HL-60 (cell line): ENCODE measurements around the gene SYNGR1.

Experiments
- DNase-seq, 2 experiments: peaks; one replicate each; pipeline ENCODE4 v3.0.0-alpha.2; 2010 to 2020; ENCODE audit warnings: low read depth in 1 of 2, low spot score in 1 of 2
- H3K27ac ChIP-seq: fragments of 250-450 bp; sonication (Bioruptor Pico); replicated peaks from 2 replicates; pipeline ENCODE4 v1.5.1; 2020; ENCODE audit warnings: mild to moderate bottlenecking, moderate library complexity
- H3K27me3 ChIP-seq: fragments of 250-450 bp; sonication (Bioruptor Pico); 2 replicates; pipeline ENCODE4 v1.5.1; 2021; ENCODE audit warnings: mild to moderate bottlenecking, moderate library complexity; ENCODE audit not compliant: insufficient read depth, poor library complexity, severe bottlenecking
- H3K4me3 ChIP-seq: replicated peaks from 2 replicates; pipeline ENCODE4 v1.5.1; 2011; ENCODE audit warnings: mild to moderate bottlenecking, control low read depth, low read length; ENCODE audit not compliant: insufficient read depth
- GABPA ChIP-seq: IDR thresholded peaks from 2 replicates; pipeline ENCODE4 v1.6.1; 2012; ENCODE audit warnings: low read depth
- POLR2AphosphoS5 ChIP-seq: IDR thresholded peaks from 2 replicates; pipeline ENCODE4 v1.6.1; 2012; ENCODE audit warnings: low read depth
- SPI1 ChIP-seq: IDR thresholded peaks from 2 replicates; pipeline ENCODE4 v1.6.1; 2012; ENCODE audit warnings: low read depth, mild to moderate bottlenecking, borderline replicate concordance
- TF ChIP-seq, protein P1 (sequence below): IDR thresholded peaks from one replicate; pipeline ENCODE4 v1.5.1; 2011; ENCODE audit warnings: low read length, control low read depth, inconsistent platforms; ENCODE audit not compliant: insufficient read depth
- TF ChIP-seq, protein P2 (sequence below): IDR thresholded peaks from 2 replicates; pipeline ENCODE4 v1.6.1; 2012; ENCODE audit warnings: low read depth; ENCODE audit not compliant: insufficient replicate concordance

SYNGR1 gene

DNA sequence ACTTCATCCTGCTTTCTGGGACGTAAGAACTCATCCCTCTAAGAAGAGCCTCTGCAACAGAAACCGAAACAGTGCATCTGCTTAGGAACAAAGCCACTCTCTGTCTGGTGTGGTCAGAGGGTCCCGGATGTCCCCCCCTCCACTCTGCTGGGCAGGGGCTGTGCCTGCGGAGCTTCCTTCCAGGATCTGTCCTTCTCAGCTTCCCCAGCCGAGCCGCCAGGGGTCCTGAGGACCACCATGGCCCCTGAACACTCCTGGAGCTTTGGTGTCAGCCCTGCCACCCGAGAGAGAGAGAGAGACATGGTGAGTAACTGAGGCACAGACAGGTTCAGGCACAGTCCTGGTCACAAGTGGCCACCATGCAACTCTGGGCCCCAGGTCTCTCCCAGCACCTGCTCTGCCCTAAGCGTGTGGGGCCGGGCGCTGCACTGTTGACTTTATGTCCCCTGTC, 82.6 kb downstream of the SYNGR1 start:
- TF ChIP-seq, protein P1, sequence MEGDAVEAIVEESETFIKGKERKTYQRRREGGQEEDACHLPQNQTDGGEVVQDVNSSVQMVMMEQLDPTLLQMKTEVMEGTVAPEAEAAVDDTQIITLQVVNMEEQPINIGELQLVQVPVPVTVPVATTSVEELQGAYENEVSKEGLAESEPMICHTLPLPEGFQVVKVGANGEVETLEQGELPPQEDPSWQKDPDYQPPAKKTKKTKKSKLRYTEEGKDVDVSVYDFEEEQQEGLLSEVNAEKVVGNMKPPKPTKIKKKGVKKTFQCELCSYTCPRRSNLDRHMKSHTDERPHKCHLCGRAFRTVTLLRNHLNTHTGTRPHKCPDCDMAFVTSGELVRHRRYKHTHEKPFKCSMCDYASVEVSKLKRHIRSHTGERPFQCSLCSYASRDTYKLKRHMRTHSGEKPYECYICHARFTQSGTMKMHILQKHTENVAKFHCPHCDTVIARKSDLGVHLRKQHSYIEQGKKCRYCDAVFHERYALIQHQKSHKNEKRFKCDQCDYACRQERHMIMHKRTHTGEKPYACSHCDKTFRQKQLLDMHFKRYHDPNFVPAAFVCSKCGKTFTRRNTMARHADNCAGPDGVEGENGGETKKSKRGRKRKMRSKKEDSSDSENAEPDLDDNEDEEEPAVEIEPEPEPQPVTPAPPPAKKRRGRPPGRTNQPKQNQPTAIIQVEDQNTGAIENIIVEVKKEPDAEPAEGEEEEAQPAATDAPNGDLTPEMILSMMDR: no peak
- TF ChIP-seq GABPA (no peak), POLR2AphosphoS5 (no peak), SPI1 (no peak)
- TF ChIP-seq, protein P2, sequence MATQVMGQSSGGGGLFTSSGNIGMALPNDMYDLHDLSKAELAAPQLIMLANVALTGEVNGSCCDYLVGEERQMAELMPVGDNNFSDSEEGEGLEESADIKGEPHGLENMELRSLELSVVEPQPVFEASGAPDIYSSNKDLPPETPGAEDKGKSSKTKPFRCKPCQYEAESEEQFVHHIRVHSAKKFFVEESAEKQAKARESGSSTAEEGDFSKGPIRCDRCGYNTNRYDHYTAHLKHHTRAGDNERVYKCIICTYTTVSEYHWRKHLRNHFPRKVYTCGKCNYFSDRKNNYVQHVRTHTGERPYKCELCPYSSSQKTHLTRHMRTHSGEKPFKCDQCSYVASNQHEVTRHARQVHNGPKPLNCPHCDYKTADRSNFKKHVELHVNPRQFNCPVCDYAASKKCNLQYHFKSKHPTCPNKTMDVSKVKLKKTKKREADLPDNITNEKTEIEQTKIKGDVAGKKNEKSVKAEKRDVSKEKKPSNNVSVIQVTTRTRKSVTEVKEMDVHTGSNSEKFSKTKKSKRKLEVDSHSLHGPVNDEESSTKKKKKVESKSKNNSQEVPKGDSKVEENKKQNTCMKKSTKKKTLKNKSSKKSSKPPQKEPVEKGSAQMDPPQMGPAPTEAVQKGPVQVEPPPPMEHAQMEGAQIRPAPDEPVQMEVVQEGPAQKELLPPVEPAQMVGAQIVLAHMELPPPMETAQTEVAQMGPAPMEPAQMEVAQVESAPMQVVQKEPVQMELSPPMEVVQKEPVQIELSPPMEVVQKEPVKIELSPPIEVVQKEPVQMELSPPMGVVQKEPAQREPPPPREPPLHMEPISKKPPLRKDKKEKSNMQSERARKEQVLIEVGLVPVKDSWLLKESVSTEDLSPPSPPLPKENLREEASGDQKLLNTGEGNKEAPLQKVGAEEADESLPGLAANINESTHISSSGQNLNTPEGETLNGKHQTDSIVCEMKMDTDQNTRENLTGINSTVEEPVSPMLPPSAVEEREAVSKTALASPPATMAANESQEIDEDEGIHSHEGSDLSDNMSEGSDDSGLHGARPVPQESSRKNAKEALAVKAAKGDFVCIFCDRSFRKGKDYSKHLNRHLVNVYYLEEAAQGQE: no peak
- H3K27ac ChIP-seq: no peak overlapping the region

DNA sequence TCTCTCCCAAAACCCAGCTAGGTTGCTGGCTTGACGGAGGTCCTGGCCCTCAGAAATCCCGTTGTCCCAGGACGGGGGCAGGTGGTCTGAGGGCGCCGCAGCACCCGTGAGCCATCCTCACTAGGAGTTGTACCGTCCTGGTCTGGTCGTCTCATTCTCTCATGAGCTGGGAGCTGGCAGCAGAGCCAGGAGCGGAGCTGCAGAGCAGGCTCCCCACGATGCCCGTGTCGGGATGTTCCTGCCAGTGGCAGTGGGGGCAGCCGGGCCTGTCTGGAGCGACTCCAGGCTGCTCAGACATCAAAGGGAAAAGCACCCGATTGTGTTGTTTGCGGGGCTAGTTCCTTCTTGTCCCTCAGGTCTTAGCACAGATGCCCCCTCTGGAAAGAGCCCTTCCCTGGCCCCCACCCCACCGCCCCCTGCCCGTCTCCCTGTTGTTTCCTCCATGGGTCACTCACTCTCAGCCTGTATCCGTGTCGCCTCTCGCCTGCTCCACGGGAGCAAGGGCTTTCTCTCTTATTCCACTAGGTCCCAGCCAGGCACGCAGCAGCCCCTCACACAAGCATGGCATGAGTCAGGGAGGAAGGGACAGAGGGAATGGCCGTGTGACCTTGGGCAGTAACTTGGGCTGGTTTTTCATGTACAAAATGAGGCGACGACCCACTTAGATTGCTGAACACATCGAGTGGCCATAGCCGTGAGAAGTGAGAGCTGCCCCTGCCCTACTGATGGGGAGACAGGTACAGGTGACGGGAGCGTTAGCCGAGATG, 83.9 kb downstream of the SYNGR1 start:
- no peak overlapping the region for H3K4me3 ChIP-seq
- no peak for TF ChIP-seq GABPA
- TF ChIP-seq, protein P2: no peak
- no peak for TF ChIP-seq POLR2AphosphoS5
- TF ChIP-seq, protein P1: no peak
- TF ChIP-seq SPI1: no peak
- no peak for DNase-seq
- no peaks in the 10 kb centered on the region for H3K27me3 ChIP-seq
- no peak overlapping the region for H3K27ac ChIP-seq

More for the DNA sequence above, 82.6 kb downstream of the SYNGR1 start:
- DNase-seq: no peak
- H3K4me3 ChIP-seq: no peak overlapping the region
- H3K27me3 ChIP-seq: no peaks in the 10 kb centered on the region

DNA sequence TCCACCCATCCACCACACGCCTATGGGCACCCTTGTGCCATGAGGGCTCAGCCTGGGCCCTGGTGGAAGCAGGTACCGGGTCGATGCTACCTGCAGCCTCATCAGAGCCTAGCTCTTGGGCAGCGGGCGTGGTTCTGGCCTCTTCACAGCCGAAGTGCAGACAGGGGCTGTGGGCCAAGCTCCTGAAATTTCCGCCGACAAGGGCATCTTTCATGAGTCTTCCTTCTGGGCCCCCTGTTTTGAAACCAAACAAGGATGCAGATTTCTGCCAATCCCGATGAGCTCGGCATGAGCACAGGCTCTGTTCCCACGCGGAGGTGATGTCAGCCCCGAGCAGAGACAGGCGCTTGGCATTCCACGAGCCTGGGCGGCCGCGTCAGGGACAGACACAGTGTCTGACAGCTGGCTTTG, 84.5 kb downstream of the SYNGR1 start:
- TF ChIP-seq POLR2AphosphoS5: no peak
- TF ChIP-seq, protein P2: no peak
- TF ChIP-seq, protein P1: no peak
- no peak for TF ChIP-seq SPI1
- TF ChIP-seq GABPA: no peak
- Histone ChIP-seq H3K27me3 (no peaks in the 10 kb centered on the region), H3K27ac (no peak overlapping the region), H3K4me3 (no peak overlapping the region)
- DNase-seq: no peak
